Retinal pigment epithelial cell (primary cell): ENCODE data around the gene OR6B3.

Experiments used
- DNase-seq: peaks from one replicate; pipeline ENCODE4 v3.0.0-alpha.2; 2010; ENCODE audit warnings: low read depth
- H3K4me3 ChIP-seq: 2 replicates; pipeline ENCODE4 v1.5.1; 2011; ENCODE audit warnings: mild to moderate bottlenecking, low read length, control low read depth, moderate library complexity
- CTCF ChIP-seq: conservative IDR thresholded peaks from 2 replicates; pipeline ENCODE4 v1.5.1; 2011; ENCODE audit warnings: low read depth, low read length, control low read depth, inconsistent platforms

The OR6B3 gene

GRCh38 chr2:240014327-240014726 lies 39.0 kb downstream of the OR6B3 start:
- no peak overlapping the region for H3K4me3 ChIP-seq
- no peak for DNase-seq
- TF ChIP-seq CTCF, result no peak

GRCh38 chr2:240013343-240013742 lies 40.0 kb downstream of the OR6B3 start:
- DNase-seq, result no peak

DNA sequence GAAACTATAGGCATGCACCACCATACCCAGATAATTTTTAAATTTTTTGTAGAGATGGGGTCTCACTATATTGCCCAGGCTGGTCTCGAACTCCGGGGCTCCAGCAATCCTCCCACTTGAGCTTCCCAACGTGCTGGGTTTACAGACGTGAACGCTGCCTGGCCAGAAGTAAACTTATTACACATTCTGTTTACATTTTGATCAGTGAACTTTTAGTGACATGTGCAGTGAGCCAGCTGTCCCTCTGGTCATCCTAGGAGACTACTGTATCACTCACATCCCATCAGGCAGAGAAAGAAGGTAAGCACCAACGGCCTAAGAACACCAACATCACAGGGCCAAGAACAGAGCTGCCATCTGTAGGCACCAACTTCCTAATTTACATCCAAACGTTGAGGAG lies 50.3 kb downstream of the OR6B3 start:
- DNase-seq, result no peak
- TF ChIP-seq CTCF, result no peak
- no peak overlapping the region for H3K4me3 ChIP-seq

More at GRCh38 chr2:240013343-240013742, 40.0 kb downstream of the OR6B3 start:
- peak; percentile 42 for TF ChIP-seq CTCF
- H3K4me3 ChIP-seq, result no peak overlapping the region

- no peak overlapping the region for H3K4me3 ChIP-seq
- no peak for TF ChIP-seq CTCF
- DNase-seq, result no peak
These were observed 52.6 kb downstream of the OR6B3 start for GRCh38 chr2:240000671-240001070.

- TF ChIP-seq CTCF, result no peak
- DNase-seq, result no peak
These were observed 55.5 kb downstream of the OR6B3 start for GRCh38 chr2:239997686-239998409.

More at GRCh38 chr2:239997686-239998409, 55.5 kb downstream of the OR6B3 start:
- no peak overlapping the region for H3K4me3 ChIP-seq
